NCI-H187 (cell line): ENCODE results near the gene LAGE3.

Source experiments
- DNase-seq, 2 experiments: peaks; one replicate each; lab custom pipeline; 2025; lab: John Stamatoyannopoulos, UW

LAGE3 gene

DNA sequence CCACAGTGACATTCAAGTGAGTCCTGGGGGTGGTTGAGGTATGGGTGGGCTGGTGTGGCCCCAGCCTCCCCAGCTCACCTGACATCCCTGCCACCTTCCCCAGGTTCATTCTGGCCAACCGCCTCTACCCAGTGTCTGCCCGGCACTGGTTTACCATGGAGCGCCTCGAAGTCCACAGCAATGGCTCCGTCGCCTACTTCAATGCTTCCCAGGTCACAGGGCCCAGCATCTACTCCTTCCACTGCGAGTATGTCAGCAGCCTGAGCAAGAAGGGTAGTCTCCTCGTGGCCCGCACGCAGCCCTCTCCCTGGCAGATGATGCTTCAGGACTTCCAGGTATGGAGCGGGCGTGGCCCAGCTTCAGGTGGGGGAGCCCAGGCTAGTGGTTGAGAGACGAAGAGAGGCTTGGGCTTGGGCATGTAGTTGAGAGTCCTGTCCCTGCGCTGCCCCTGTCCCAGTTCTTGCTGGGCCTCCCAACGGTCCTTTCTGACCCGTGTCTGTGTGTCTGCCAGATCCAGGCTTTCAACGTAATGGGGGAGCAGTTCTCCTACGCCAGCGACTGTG is 43.8 kb downstream of the LAGE3 start:
- no peak for DNase-seq

DNA sequence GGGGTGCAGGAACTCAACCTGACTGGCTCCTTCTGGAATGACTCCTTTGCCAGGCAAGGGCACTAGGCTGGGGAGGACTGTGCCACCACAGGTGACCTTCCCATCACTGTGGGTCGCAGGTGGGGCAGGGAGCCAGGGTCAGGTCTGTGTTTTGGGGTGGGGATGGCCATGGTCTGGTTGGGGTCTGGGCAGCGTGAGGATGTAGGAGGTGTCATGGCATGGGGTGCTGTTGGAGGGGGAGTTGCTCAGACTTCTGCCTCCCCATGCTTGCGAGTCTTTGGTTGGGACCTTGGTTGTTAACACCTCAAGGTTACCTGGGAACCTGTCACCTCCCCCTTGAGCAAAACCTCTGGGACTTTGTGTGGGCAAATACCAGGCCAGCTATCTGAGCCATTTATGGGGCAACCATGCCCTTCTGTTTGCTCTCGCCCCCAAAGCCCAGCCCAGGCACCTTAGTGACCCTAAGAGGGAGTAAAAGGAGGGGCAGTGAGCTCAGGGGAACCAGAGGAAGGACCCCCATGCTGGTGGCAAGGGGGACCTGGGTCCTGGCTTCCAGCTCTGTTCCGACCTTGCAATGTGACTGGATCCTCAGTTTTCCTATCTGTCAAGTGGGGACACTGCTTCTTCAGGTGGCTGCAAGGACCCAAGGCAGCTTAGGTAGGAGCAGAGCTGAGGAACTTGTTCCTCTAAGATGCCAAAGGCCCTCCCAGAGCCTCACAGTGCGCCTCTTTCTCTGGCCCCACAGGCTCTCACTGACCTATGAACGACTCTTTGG is 44.5 kb downstream of the LAGE3 start:
- DNase-seq, result no peak

DNA sequence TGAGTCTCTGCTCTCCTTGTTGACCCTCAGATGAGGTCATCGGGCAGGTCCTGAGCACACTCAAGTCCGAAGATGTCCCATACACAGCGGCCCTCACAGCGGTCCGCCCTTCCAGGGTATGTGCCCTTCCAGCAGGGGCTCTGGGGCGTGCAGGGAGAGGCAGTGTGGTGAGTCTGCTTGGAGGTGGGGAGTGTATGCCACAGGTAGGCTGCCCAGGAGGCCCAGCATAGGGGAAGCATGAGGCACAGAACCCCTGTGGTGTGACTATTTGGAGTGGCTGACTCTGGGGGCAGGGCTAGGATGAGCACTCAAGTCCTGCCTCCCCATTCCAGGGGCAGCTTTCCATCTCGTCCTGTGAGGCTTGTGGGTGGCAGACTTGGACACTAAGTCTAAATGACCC is 45.5 kb downstream of the LAGE3 start:
- DNase-seq, result no peak

DNA sequence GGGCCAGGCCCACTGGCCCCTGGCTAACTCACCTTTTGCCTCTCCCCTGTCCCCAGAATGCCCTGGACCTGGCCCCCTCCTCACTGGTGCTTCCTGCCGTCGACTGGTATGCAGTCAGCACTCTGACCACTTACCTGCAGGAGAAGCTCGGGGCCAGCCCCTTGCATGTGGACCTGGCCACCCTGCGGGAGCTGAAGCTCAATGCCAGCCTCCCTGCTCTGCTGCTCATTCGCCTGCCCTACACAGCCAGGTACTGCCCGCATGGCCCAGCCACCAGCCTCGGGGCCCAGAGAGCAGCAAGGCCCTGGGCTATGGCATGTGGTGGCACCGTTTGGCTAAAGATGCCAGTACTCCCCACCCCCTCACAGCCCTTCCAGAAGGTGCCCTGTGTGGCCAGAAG is 46.9 kb downstream of the LAGE3 start:
- DNase-seq, result no peak

DNA sequence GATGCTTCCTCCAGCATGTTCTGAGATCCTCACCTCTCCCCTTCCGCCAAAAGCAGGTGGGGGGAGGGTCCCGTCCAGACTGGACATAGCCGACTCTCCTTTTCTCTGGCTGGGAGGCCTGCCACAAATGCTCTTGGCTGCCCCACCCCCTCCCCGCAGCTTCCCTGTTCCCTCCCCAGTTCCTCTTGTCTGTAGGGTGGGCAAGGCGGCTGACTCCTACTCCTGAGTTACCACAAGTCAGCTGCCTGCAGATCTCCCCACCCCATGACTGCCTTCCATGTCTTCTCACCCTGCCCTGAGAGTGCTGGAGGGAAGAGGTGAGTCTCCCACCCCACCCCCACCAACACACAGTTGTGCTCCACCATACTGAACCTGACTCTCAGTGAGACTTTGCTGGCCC is 47.7 kb downstream of the LAGE3 start:
- no peak for DNase-seq

DNA sequence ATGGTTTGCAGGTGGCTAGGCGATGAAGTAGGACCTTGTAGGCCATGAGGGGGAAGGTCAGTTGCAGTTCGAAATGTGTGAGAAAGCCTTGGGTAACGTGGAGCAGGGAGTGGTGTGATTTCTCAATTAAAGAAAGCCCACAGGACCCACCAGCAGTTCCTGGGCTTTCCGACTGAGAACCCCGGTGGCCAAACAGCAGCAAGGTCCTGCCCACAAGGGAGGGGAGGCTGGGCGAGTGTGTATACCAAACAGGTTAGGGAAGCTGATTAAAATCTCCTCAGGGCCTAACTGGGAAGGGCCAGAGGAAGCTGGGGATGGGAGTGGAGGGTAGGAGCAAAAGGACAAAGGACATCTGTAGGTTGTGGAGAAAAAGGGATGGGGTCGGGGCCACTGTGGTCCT is 48.2 kb downstream of the LAGE3 start:
- no peak for DNase-seq

DNA sequence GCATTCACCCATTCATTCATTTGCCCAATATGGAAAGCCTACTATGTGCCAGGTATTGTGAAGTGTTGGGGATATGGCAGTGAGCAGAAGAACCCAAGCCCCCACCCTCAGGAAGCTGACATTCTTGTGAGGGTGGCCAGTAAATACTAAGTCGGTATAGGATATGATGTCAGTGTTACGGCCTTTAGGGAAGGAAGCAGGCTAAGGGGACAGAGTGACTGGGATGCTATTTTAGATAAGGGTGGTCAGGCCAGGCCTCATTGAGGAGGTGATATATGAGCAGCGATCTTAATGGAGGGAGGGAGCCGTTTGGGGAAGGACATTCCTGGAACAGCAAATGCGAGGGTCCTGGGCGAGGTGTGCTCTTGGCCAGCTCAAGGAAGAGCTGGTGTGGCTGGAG is 48.6 kb downstream of the LAGE3 start:
- DNase-seq, result no peak

DNA sequence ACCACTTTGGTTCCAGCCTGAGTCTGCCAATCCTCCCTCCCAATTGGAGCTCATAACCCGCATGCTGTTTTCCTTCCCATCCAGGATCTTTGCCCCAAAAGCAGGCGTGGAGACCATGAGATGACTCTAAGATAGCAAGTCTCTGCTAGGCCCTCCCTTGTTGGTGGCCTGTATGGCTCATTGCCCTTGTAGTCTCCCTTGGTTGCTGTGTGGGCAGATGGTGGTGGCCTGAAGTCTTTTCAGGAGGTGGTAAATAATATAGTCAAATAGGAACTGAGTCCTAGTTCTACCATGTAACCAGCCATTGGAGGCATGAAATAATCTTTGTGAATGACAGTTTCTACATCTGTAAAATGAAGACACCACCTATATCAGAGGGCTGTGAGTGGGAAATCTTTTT is 49.4 kb downstream of the LAGE3 start:
- DNase-seq, result no peak

DNA sequence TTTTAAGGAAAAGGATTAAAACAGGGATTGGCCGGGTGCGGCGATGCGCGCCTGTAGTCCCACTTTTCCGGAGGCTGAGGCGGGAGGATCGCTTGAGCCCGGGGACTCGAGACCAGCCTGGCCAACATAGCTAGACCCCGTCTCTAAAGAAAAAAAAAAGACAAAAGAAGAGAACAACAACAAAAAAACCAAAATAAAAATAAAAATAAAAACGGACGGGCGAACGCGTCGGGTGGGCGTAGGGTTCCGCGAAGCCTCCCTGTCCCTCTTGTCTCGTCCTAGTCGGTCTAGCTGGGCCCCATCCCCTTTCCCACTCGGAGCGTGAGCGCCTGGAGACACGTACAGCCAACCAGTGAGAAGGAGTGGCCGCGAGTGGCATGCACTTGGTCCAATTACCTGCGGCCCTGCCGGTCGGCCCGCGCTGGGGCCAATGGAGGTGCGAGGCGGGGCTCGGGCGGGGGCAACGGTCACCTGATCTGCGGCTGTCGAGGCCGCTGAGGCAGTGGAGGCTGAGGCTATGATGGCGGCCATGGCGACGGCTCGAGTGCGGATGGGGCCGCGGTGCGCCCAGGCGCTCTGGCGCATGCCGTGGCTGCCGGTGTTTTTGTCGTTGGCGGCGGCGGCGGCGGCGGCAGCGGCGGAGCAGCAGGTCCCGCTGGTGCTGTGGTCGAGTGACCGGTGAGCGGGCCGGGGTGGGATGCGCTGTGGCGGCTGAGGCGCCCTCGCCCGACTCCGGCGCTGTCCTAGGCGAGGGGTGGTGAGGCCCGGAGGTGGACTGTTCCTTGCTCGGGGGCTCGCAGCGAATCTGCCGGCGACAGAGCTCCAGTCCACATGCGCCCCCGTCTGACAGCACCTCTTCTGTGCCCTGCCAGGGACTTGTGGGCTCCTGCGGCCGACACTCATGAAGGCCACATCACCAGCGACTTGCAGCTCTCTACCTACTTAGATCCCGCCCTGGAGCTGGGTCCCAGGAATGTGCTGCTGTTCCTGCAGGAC is 50.6 kb downstream of the LAGE3 start, which contains the start of gene ATP6AP1:
Gene ATP6AP1, plus strand, starts transcription at position 502 of the 996 bp plus-strand sequence. Its CDS starts 16 bp downstream, at position 518.
- DNase-seq, result peak; percentile 93 to 98
